Nephron (organoid): ENCODE results near the gene ELL2.

Experiments used
- H3K27ac Mint-ChIP-seq, 3 experiments: 2 replicates each; pipeline ENCODE4 v1.8.0; 2020; ENCODE audit warnings: mixed read lengths in 3 of 3, mild to moderate bottlenecking in 2 of 3, moderate library complexity in 1 of 3
- H3K27me3 Mint-ChIP-seq: 2 replicates; pipeline ENCODE4 v1.8.0; 2021; ENCODE audit warnings: low read depth, mild to moderate bottlenecking, moderate library complexity, mixed read lengths
- H3K36me3 Mint-ChIP-seq: 2 replicates; pipeline ENCODE4 v1.8.0; 2020; ENCODE audit warnings: low read depth, mixed read lengths
- H3K4me1 Mint-ChIP-seq: 2 replicates; pipeline ENCODE4 v1.8.0; 2020; ENCODE audit warnings: mixed read lengths
- H3K4me3 Mint-ChIP-seq, 3 experiments: 2 replicates each; pipeline ENCODE4 v1.8.0; 2020; ENCODE audit warnings: mild to moderate bottlenecking in 3 of 3, mixed read lengths in 3 of 3, moderate library complexity in 2 of 3
- H3K9me3 Mint-ChIP-seq: 2 replicates; pipeline ENCODE4 v1.8.0; 2020; ENCODE audit warnings: mixed read lengths
- CTCF ChIP-seq, 3 experiments: fragments of 200-600 bp; sonication (generic); IDR thresholded peaks; one replicate each; pipeline ENCODE4 v1.5.0; 2021; ENCODE audit warnings: antibody characterized with exemption in 3 of 3; ENCODE audit not compliant: unreplicated experiment in 3 of 3

The ELL2 gene

GRCh38 chr5:95878417-95879323 lies 83.0 kb downstream of the ELL2 start:
- H3K27me3 Mint-ChIP-seq: no peaks in the 10 kb centered on the region
- no peaks in the 10 kb centered on the region for H3K9me3 Mint-ChIP-seq
- TF ChIP-seq CTCF (IDR thresholded peaks at IDR 0.05; ENCODE audit: unreplicated experiment in 3 of 3): no peak
- H3K4me3 Mint-ChIP-seq: no peak overlapping the region
- H3K4me1 Mint-ChIP-seq: no peaks in the 10 kb centered on the region
- H3K36me3 Mint-ChIP-seq: no peaks in the 10 kb centered on the region
- H3K27ac Mint-ChIP-seq: no peak overlapping the region

- no peaks in the 10 kb centered on the region for H3K36me3 Mint-ChIP-seq
- no peak for TF ChIP-seq CTCF (IDR thresholded peaks at IDR 0.05; ENCODE audit: unreplicated experiment in 3 of 3)
- no peak overlapping the region for H3K27ac Mint-ChIP-seq
- no peaks in the 10 kb centered on the region for H3K27me3 Mint-ChIP-seq
- H3K9me3 Mint-ChIP-seq: no peaks in the 10 kb centered on the region
- H3K4me3 Mint-ChIP-seq: no peak overlapping the region
- H3K4me1 Mint-ChIP-seq: no peaks in the 10 kb centered on the region
These were observed 84.9 kb downstream of the ELL2 start for GRCh38 chr5:95876782-95877181.

GRCh38 chr5:95874246-95874645 lies 87.4 kb downstream of the ELL2 start:
- Mint-ChIP-seq H3K9me3 (no peaks in the 10 kb centered on the region), H3K4me3 (no peak overlapping the region), H3K27ac (no peak overlapping the region)

GRCh38 chr5:95873351-95873750 lies 88.3 kb downstream of the ELL2 start:
- Mint-ChIP-seq H3K4me1 (no peaks in the 10 kb centered on the region), H3K36me3 (no peaks in the 10 kb centered on the region), H3K9me3 (no peaks in the 10 kb centered on the region), H3K27ac (no peak overlapping the region), H3K27me3 (no peaks in the 10 kb centered on the region), H3K4me3 (no peak overlapping the region)
- TF ChIP-seq CTCF (IDR thresholded peaks at IDR 0.05; ENCODE audit: unreplicated experiment in 3 of 3): no peak

More at GRCh38 chr5:95874246-95874645, 87.4 kb downstream of the ELL2 start:
- TF ChIP-seq CTCF (IDR thresholded peaks at IDR 0.05; ENCODE audit: unreplicated experiment in 3 of 3): no peak
- Mint-ChIP-seq H3K27me3 (no peaks in the 10 kb centered on the region), H3K36me3 (no peaks in the 10 kb centered on the region), H3K4me1 (no peaks in the 10 kb centered on the region)

GRCh38 chr5:95872346-95873268 lies 89.0 kb downstream of the ELL2 start:
- Mint-ChIP-seq H3K9me3 (no peaks in the 10 kb centered on the region), H3K27me3 (no peaks in the 10 kb centered on the region), H3K36me3 (no peaks in the 10 kb centered on the region), H3K4me3 (no peak overlapping the region), H3K27ac (no peak overlapping the region), H3K4me1 (no peaks in the 10 kb centered on the region)
- TF ChIP-seq CTCF (IDR thresholded peaks at IDR 0.05; ENCODE audit: unreplicated experiment in 3 of 3): no peak
